H1 (cell line): ENCODE data around the gene TMED9. TPM values are rescaled to one million over a fixed set of nuclear protein-coding genes. Genes with fewer than 3 reads are reported as not detected.

ENCODE experiments used
- CTCF ChIA-PET: fragments of 300-600 bp; sonication (Branson Sonifier 250); formaldehyde crosslinking; loops from one replicate; lab custom pipeline; 2021; ENCODE audit not compliant: partially characterized antibody; lab: Charles Lee
- POLR2A ChIA-PET: fragments of 300-600 bp; sonication (Branson Sonifier 250); formaldehyde crosslinking; loops from one replicate; lab custom pipeline; 2021; ENCODE audit warnings: inconsistent platforms; ENCODE audit not compliant: partially characterized antibody; lab: Charles Lee
- DNase-seq, 2 experiments: peaks; one replicate each; pipeline versions ENCODE4 v3.0.0 to v3.0.0-alpha.2; 2010 to 2022; ENCODE audit warnings: low spot score in 2 of 2, low read depth in 1 of 2, mixed read lengths in 1 of 2
- FAIRE-seq: peaks from 2 replicates; lab custom pipeline; 2011; peaks lifted over from hg19 to GRCh38; lab: Jason Lieb, UNC
- H2AFZ ChIP-seq: 2 replicates; pipeline ENCODE4 v1.8.1; 2012; ENCODE audit warnings: low read length, inconsistent platforms
- H2AK5ac ChIP-seq: 2 replicates; pipeline ENCODE4 v1.6.1; 2013; ENCODE audit warnings: low read depth, low read length
- H2BK120ac ChIP-seq: replicated peaks from 2 replicates; pipeline ENCODE3; 2013; ENCODE audit warnings: low read depth, low read length, inconsistent platforms
- H2BK12ac ChIP-seq: 2 replicates; pipeline ENCODE4 v1.6.1; 2013; ENCODE audit warnings: low read depth, low read length
- H2BK15ac ChIP-seq: 2 replicates; pipeline ENCODE4 v1.6.1; 2013; ENCODE audit warnings: low read length
- H2BK20ac ChIP-seq: 2 replicates; pipeline ENCODE4 v1.6.1; 2013; ENCODE audit warnings: low read length
- H2BK5ac ChIP-seq: 2 replicates; pipeline ENCODE4 v1.6.1; 2013; ENCODE audit warnings: low read depth, low read length
- H3K14ac ChIP-seq: 2 replicates; pipeline ENCODE4 v1.6.1; 2013; ENCODE audit warnings: inconsistent platforms; ENCODE audit not compliant: insufficient read length
- H3K18ac ChIP-seq: 2 replicates; pipeline ENCODE4 v1.6.1; 2013; ENCODE audit warnings: low read length; ENCODE audit errors: extremely low read depth
- H3K23ac ChIP-seq: 2 replicates; pipeline ENCODE4 v1.6.1; 2013; ENCODE audit warnings: inconsistent platforms; ENCODE audit not compliant: insufficient read length
- H3K23me2 ChIP-seq: 2 replicates; pipeline ENCODE4 v1.6.1; 2013; ENCODE audit warnings: low read depth, low read length
- H3K27ac ChIP-seq: 2 replicates; pipeline ENCODE4 v1.6.1; 2011; ENCODE audit warnings: low read depth, low read length, inconsistent platforms
- H3K27me3 ChIP-seq, 4 experiments: replicated peaks in 1 of 4; 1 replicate in 1 of 4; 2 replicates in 3 of 4; pipeline versions ENCODE4 v1.6.1 to v1.8.1; 2011 to 2013; ENCODE audit warnings: low read length in 3 of 4, mild to moderate bottlenecking in 3 of 4, inconsistent platforms in 2 of 4, mixed read lengths in 2 of 4, moderate library complexity in 1 of 4; ENCODE audit not compliant: control insufficient read depth in 3 of 4, insufficient read depth in 3 of 4; ENCODE audit errors: extremely low read depth in 1 of 4
- H3K36me3 ChIP-seq, 4 experiments: 2 replicates each; pipeline versions ENCODE4 v1.6.1 to v1.8.1; 2011 to 2013; ENCODE audit warnings: mild to moderate bottlenecking in 4 of 4, low read length in 3 of 4, moderate library complexity in 2 of 4, control low read depth in 1 of 4, inconsistent platforms in 1 of 4; ENCODE audit not compliant: insufficient read depth in 4 of 4, control insufficient read depth in 2 of 4
- H3K4ac ChIP-seq: replicated peaks from 2 replicates; pipeline ENCODE3; 2013; ENCODE audit warnings: low read length, low read depth, mixed read lengths, inconsistent platforms; ENCODE audit not compliant: insufficient read length
- H3K4me1 ChIP-seq, 4 experiments: replicated peaks in 1 of 4; 1 replicate in 1 of 4; 2 replicates in 3 of 4; pipeline versions ENCODE4 v1.6.1 to v1.8.1; 2011 to 2013; ENCODE audit warnings: low read length in 3 of 4, inconsistent platforms in 2 of 4, mixed read lengths in 1 of 4; ENCODE audit not compliant: insufficient read depth in 4 of 4, control insufficient read depth in 3 of 4
- H3K4me2 ChIP-seq, 2 experiments: 2 replicates each; pipeline versions ENCODE4 v1.6.1 to v1.8.1; 2011 to 2013; ENCODE audit warnings: low read depth in 2 of 2, low read length in 2 of 2, control low read depth in 1 of 2, inconsistent platforms in 1 of 2, mild to moderate bottlenecking in 1 of 2; ENCODE audit not compliant: insufficient read depth in 1 of 2
- H3K4me3 ChIP-seq, 4 experiments: fragments of 200-600, 300-600 bp in 1 of 4; sonication (generic), shearing (Covaris generic), sonication (Bioruptor Twin) in 1 of 4; 2 replicates each; pipeline versions ENCODE4 v1.5.1 to v1.8.1; 2011 to 2016; ENCODE audit warnings: low read length in 4 of 4, low read depth in 3 of 4, control low read depth in 2 of 4, inconsistent platforms in 2 of 4, mild to moderate bottlenecking in 2 of 4, mixed read lengths in 1 of 4, moderate library complexity in 1 of 4; ENCODE audit not compliant: insufficient read depth in 2 of 4; ENCODE audit errors: extremely low read depth in 1 of 4
- H3K56ac ChIP-seq: replicated peaks from 2 replicates; pipeline ENCODE3; 2013; ENCODE audit warnings: low read depth, mild to moderate bottlenecking, mixed read lengths, low read length, inconsistent platforms; ENCODE audit not compliant: insufficient read length
- H3K79me1 ChIP-seq: 2 replicates; pipeline ENCODE4 v1.6.1; 2013; ENCODE audit warnings: low read depth, low read length, control low read depth
- H3K79me2 ChIP-seq, 2 experiments: 2 replicates each; pipeline versions ENCODE4 v1.6.1 to v1.8.1; 2012 to 2013; ENCODE audit warnings: low read length in 2 of 2, mild to moderate bottlenecking in 2 of 2, inconsistent platforms in 1 of 2; ENCODE audit not compliant: insufficient read depth in 2 of 2, control insufficient read depth in 1 of 2
- H3K9ac ChIP-seq, 4 experiments: replicated peaks in 1 of 4; 1 replicate in 1 of 4; 2 replicates in 3 of 4; pipeline versions ENCODE4 v1.6.1 to v1.8.1; 2011 to 2013; ENCODE audit warnings: low read depth in 3 of 4, low read length in 3 of 4, control low read depth in 2 of 4, mild to moderate bottlenecking in 2 of 4, moderate library complexity in 2 of 4, inconsistent platforms in 1 of 4; ENCODE audit errors: extremely low read depth in 1 of 4
- H3K9me3 ChIP-seq, 2 experiments: 2 replicates each; pipeline versions ENCODE4 v1.6.1 to v1.8.1; 2012 to 2013; ENCODE audit warnings: mild to moderate bottlenecking in 2 of 2, moderate library complexity in 2 of 2, control low read depth in 1 of 2, inconsistent platforms in 1 of 2, low read depth in 1 of 2, low read length in 1 of 2, mixed read lengths in 1 of 2; ENCODE audit not compliant: insufficient read depth in 2 of 2
- H4K20me1 ChIP-seq, 2 experiments: replicated peaks in 1 of 2; 2 replicates each; pipeline versions ENCODE3 to v1.8.1; 2011 to 2013; ENCODE audit warnings: inconsistent platforms in 2 of 2, low read length in 2 of 2, mild to moderate bottlenecking in 1 of 2; ENCODE audit not compliant: insufficient read depth in 2 of 2, control insufficient read depth in 1 of 2
- H4K5ac ChIP-seq: 2 replicates; pipeline ENCODE4 v1.6.1; 2013; ENCODE audit warnings: low read length, low read depth, mixed read lengths, inconsistent platforms; ENCODE audit not compliant: insufficient read length
- H4K8ac ChIP-seq: 2 replicates; pipeline ENCODE4 v1.8.0; 2013; ENCODE audit warnings: mild to moderate bottlenecking, moderate library complexity, low read length, inconsistent platforms; ENCODE audit not compliant: insufficient read depth; ENCODE audit errors: extremely low read depth
- H4K91ac ChIP-seq: replicated peaks from 2 replicates; pipeline ENCODE3; 2013; ENCODE audit warnings: low read length, mixed read lengths, inconsistent platforms; ENCODE audit not compliant: insufficient read length
- CHD1 ChIP-seq: IDR thresholded peaks from 2 replicates; pipeline ENCODE4 v1.6.1; 2012; ENCODE audit warnings: low read depth, low read length, improper control_type of control experiment
- JUND ChIP-seq: IDR thresholded peaks from 2 replicates; pipeline ENCODE4 v1.6.1; 2011; ENCODE audit warnings: mild to moderate bottlenecking, improper control_type of control experiment, low read length
- KDM1A ChIP-seq: fragments of 200-600, 300-600 bp; sonication (generic); IDR thresholded peaks from 2 replicates; pipeline ENCODE4 v1.7.1; 2016; ENCODE audit warnings: mild to moderate bottlenecking, low read length, borderline replicate concordance
- KDM4A ChIP-seq: IDR thresholded peaks from one replicate; pipeline ENCODE4 v1.7.1; 2012; ENCODE audit warnings: low read depth, mild to moderate bottlenecking, moderate library complexity, low read length, inconsistent platforms; ENCODE audit not compliant: severe bottlenecking
- MAFK ChIP-seq: IDR thresholded peaks from 2 replicates; pipeline ENCODE4 v1.6.1; 2012; ENCODE audit warnings: low read depth, mild to moderate bottlenecking, improper control_type of control experiment, low read length
- PHF8 ChIP-seq: fragments of 200-600 bp; sonication (generic); conservative IDR thresholded peaks from 2 replicates; pipeline ENCODE4 v1.7.1; 2012; ENCODE audit warnings: low read depth, mild to moderate bottlenecking, inconsistent platforms, low read length, moderate library complexity
- POLR2A ChIP-seq, 2 experiments: IDR thresholded peaks; 1 replicate in 1 of 2; 2 replicates in 1 of 2; pipeline ENCODE4 v1.6.1; 2011; ENCODE audit warnings: low read depth in 2 of 2, low read length in 2 of 2, mild to moderate bottlenecking in 2 of 2; ENCODE audit errors: control extremely low read depth in 1 of 2
- RBBP5 ChIP-seq: IDR thresholded peaks from 2 replicates; pipeline ENCODE4 v1.7.1; 2012; ENCODE audit warnings: low read depth, mild to moderate bottlenecking, inconsistent platforms, low read length, moderate library complexity, borderline replicate concordance
- RFX5 ChIP-seq: IDR thresholded peaks from 2 replicates; pipeline ENCODE4 v1.6.1; 2011; ENCODE audit warnings: low read depth, low read length, improper control_type of control experiment, borderline replicate concordance
- SAP30 ChIP-seq: fragments of 300-600 bp; sonication (generic); IDR thresholded peaks from 2 replicates; pipeline ENCODE4 v1.7.1; 2012; ENCODE audit warnings: low read length, moderate library complexity, mild to moderate bottlenecking, inconsistent platforms; ENCODE audit not compliant: insufficient read depth, insufficient replicate concordance
- TAF1 ChIP-seq: IDR thresholded peaks from 2 replicates; pipeline ENCODE4 v1.6.1; 2011; ENCODE audit warnings: mild to moderate bottlenecking, low read depth, low read length
- ZNF274 ChIP-seq: IDR thresholded peaks from 2 replicates; pipeline ENCODE4 v1.7.0; 2012; ENCODE audit warnings: low read length, borderline replicate concordance; ENCODE audit errors: extremely low read depth
- WGBS, 2 experiments: shearing (Covaris generic) in 1 of 2; methylation state at CpG; one replicate each; pipeline versions ENCODE4 v1.1.6 to v1.1.7; 2013 to 2015; ENCODE audit warnings: low lambda C conversion rate in 2 of 2, mixed read lengths in 2 of 2, inconsistent platforms in 1 of 2, low coverage in 1 of 2, missing lambda C conversion rate in 1 of 2; ENCODE audit not compliant: insufficient replicate concordance in 2 of 2, insufficient coverage in 1 of 2, insufficient read length in 1 of 2; ENCODE audit errors: extremely low coverage in 1 of 2, missing lambda C conversion rate in 1 of 2; 5-methylcytosine and 5-hydroxymethylcytosine counted together
- polyA plus RNA-seq, 7 experiments: library from polyadenylated mRNA; depleted of rRNA in 3 of 7; stranded (reverse) in 5 of 7; unstranded in 2 of 7; fragments of >200 nt in 5 of 7; fragments of 200-250 nt in 2 of 7; gene quantifications; 1 replicate in 5 of 7; 2 replicates in 1 of 7; 4 replicates in 1 of 7; pipeline versions ENCODE4 v1.2.1 to v1.2.3, GENCODE V29; 2011 to 2013; ENCODE audit warnings: missing spikeins in 2 of 7, mixed read lengths in 2 of 7
- total RNA-seq: library from RNA; stranded (reverse); fragmentation: NEBNext Ultra II Directional; extraction: Animal tissue kit (Norgen Biotek cat#: 25700); gene quantifications from 2 replicates; pipeline ENCODE4 v1.2.1, GENCODE V29; 2021

The TMED9 gene
- total and polyA plus RNA-seq, 2 of the 8 experiments (the other 6 are each of a cell fraction or from before 2014, with no cell fraction given): 130 to 160 TPM

GRCh38 chr5:177594071-177594470 is 2.1 kb downstream of the TMED9 start:
- Histone ChIP-seq H2AK5ac (no peak overlapping the region), H3K56ac (no peak overlapping the region), H3K79me2 (peaks cover 0 to 4% of the 10 kb centered on the region in 2 experiments; a peak in 1 of 4 replicates), H2BK20ac (no peak overlapping the region), H4K20me1 (peaks cover 2 to 4% of the 10 kb centered on the region in 2 experiments), H2BK12ac (no peak overlapping the region), H3K23me2 (peaks cover 2% of the 10 kb centered on the region; the same call in 1 of the 2 replicates), H3K9ac (no peak overlapping the region), H3K79me1 (no peaks in the 10 kb centered on the region; the same call in 1 of the 2 replicates), H3K27me3 (no peaks in the 10 kb centered on the region), H3K4ac (no peak overlapping the region), H3K4me2 (no peak overlapping the region), H2BK15ac (no peak overlapping the region), H3K18ac (no peak overlapping the region), H4K8ac (no peak overlapping the region), H4K5ac (no peak overlapping the region), H2BK5ac (no peak overlapping the region), H3K4me1 (no peaks in the 10 kb centered on the region), H3K14ac (no peak overlapping the region), H3K23ac (no peak overlapping the region), H3K36me3 (peaks cover 11 to 32% (median 22%) of the 10 kb centered on the region in 4 experiments; a peak in 6 of 8 replicates), H3K27ac (no peak overlapping the region), H3K9me3 (no peaks in the 10 kb centered on the region), H3K4me3 (no peak overlapping the region), H2BK120ac (no peak overlapping the region), H4K91ac (no peak overlapping the region), H2AFZ (no peak overlapping the region)
- DNase-seq: no peak
- FAIRE-seq: no peak
- 95% methylated on average over 8 of the region's 8 CpGs; no CpG with 5 or more reads in 1 of the 2 experiments for WGBS, 2 experiments
- POLR2A ChIA-PET: interaction anchor here (2.8 kb wide), 1 partner anchor 10 kb away, joined by 19 read pairs; no protein-coding TSS in a partner anchor
- CTCF ChIA-PET: interaction anchor here (0.8 to 1.1 kb wide), 3 partner anchors 12 to 37 kb away, joined by 3 to 6 read pairs (median 4); no protein-coding TSS in a partner anchor
- TF ChIP-seq CHD1 (no peak), KDM4A (no peak), MAFK (no peak), RFX5 (no peak), SAP30 (no peak), JUND (no peak), POLR2A (IDR thresholded peaks at IDR 0.05; ENCODE audit: control extremely low read depth in 1 of 2, low read depth in 2 of 2, low read length in 2 of 2) (no peak), KDM1A (no peak), ZNF274 (no peak), PHF8 (no peak), RBBP5 (no peak), TAF1 (no peak)
